Germinal center (tissue), 1 donor: ENCODE results near the gene SLC34A1.
"Not testable (repeated sequence)": the region's sequence is repeated elsewhere in the genome, so short reads cannot be mapped to it uniquely, and the experiment has no call there.

ENCODE experiments used
- DNase-seq: peaks from one replicate; pipeline ENCODE4 v3.0.0; 2012; ENCODE audit warnings: mixed read lengths, low spot score

The SLC34A1 gene

GRCh38 chr5:177368869-177369644, 15.2 kb upstream of the SLC34A1 start:
- peak; percentile 67 for DNase-seq

- no peak for DNase-seq
Observed at GRCh38 chr5:177369645-177370440, 14.4 kb upstream of the SLC34A1 start.

GRCh38 chr5:177370488-177371119, 13.6 kb upstream of the SLC34A1 start:
- DNase-seq, result no peak

GRCh38 chr5:177371120-177372033, 12.9 kb upstream of the SLC34A1 start:
- no peak for DNase-seq

- DNase-seq, result no peak
Observed at GRCh38 chr5:177372034-177372896, 12.0 kb upstream of the SLC34A1 start.

GRCh38 chr5:177372910-177373309, 11.3 kb upstream of the SLC34A1 start:
- no peak for DNase-seq

GRCh38 chr5:177373806-177374205, 10.4 kb upstream of the SLC34A1 start:
- DNase-seq, result no peak

- DNase-seq, result no peak
Observed at GRCh38 chr5:177374211-177374610, 10.0 kb upstream of the SLC34A1 start.

GRCh38 chr5:177375516-177375915, 8.7 kb upstream of the SLC34A1 start:
- DNase-seq, result not testable (repeated sequence)

GRCh38 chr5:177376107-177376506, 8.1 kb upstream of the SLC34A1 start:
- no peak for DNase-seq

- DNase-seq, result no peak
Observed at GRCh38 chr5:177377851-177378776, 6.1 kb upstream of the SLC34A1 start.

GRCh38 chr5:177378884-177379883, 5.0 kb upstream of the SLC34A1 start:
- no peak for DNase-seq

- DNase-seq, result no peak
Observed at GRCh38 chr5:177380805-177381126, 3.5 kb upstream of the SLC34A1 start.

- no peak for DNase-seq
Observed at GRCh38 chr5:177382423-177383029, 1.7 kb upstream of the SLC34A1 start.

GRCh38 chr5:177383181-177383580, 1.1 kb upstream of the SLC34A1 start:
- no peak for DNase-seq

GRCh38 chr5:177385720-177386119, 1.5 kb downstream of the SLC34A1 start:
- DNase-seq, result no peak

GRCh38 chr5:177386542-177386941, 2.3 kb downstream of the SLC34A1 start:
- no peak for DNase-seq

- peak; percentile 54 for DNase-seq
Observed at GRCh38 chr5:177387405-177387804, 3.2 kb downstream of the SLC34A1 start.
